ENCODE results near the gene ACVR2A.

Gene ACVR2A

DNA sequence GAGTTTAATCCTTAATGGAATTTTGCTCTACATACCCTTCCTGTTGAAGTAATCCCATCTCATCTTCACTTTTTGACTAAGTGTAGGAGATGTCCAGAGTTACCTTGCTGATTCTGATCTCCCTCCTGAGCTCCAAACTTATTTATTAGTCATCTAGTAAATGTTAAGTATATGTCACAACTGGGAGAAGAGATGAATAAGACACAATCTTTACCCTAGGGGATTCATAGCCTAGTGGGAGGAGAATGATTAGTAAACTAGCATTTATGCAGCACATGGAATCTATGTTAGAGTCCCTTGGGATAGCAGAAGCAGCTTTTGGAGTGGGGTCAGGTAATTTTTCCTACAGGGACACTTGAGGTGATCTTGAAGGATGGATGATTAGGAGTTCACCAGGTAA is 20.7 kb downstream of the ACVR2A start:
- no peak for TF ChIP-seq CTCF (IDR thresholded peaks at IDR 0.05; ENCODE audit: low read depth, low read length, missing control alignments)
- H3K4me3 ChIP-seq (ENCODE audit: low read depth, low read length) = no peak overlapping the region
- no peak for DNase-seq (ENCODE audit: low read depth)
- in situ Hi-C loops (cut with HindIII; ENCODE audit: low sequenced_read_pairs) = no loop called here

DNA sequence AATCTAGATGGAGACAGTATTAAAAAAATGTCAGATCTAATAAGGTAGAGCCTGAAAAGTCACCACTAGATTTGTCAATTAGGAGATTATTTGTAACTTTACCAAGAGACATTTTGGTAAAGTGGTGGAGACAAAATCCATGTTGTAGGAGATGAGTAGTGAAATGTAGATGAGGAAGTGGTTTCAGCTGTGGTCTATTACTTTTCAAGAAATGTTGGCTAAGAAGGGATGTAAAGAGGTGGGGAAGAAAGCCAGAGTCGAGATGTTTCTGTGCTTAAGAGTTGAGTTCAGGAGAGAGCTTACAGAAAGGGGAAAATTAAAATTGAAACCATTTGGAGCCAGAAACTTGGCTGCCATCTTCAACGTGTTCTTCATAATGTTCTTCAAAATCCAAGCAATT is 22.2 kb downstream of the ACVR2A start:
- TF ChIP-seq CTCF (IDR thresholded peaks at IDR 0.05; ENCODE audit: low read depth, low read length, missing control alignments) = no peak
- H3K4me3 ChIP-seq (ENCODE audit: low read depth, low read length) = no peak overlapping the region
- DNase-seq (ENCODE audit: low read depth) = no peak
- in situ Hi-C loops (cut with HindIII; ENCODE audit: low sequenced_read_pairs) = no loop called here

DNA sequence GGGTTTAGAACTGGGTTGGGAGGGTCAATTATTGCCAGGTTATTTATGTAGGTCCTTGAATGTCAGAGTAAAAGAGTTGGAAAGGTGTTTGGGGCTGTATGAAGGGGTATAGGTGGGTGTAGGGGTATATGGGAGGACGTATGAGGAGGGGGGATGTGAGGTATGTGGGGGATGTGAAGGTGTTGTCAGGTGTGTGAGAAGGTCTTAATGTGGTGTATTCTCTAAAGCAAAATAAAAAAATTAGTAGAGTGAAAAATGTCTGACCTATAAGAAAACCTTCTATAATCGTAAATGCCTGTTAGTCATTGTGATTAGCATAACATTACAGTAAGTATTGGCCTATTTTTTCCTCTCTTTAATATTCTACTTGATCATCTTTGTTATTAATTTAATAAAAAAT is 25.1 kb downstream of the ACVR2A start:
- H3K4me3 ChIP-seq (ENCODE audit: low read depth, low read length) = no peak overlapping the region
- DNase-seq (ENCODE audit: low read depth) = no peak
- no peak for TF ChIP-seq CTCF (IDR thresholded peaks at IDR 0.05; ENCODE audit: low read depth, low read length, missing control alignments)
- in situ Hi-C loops (cut with HindIII; ENCODE audit: low sequenced_read_pairs) = no loop called here

DNA sequence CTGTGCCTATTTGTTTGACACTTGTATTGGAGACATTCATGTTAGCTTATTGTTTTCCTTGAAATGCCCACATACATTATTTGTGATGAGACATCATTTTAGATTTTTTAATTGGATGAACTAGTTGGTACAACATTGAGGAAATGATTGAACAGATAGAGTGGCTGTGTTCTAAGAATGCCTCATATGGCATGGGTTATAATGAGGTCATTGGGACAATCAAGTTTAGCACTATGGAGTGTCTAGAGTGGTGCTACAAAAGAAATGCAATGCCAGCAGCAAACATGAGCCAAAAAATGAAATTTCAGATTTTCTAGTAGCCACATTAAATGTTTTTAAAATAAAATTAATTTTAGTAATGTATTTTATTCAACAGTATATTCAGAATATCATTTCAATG is 28.1 kb downstream of the ACVR2A start:
- in situ Hi-C loops (cut with HindIII; ENCODE audit: low sequenced_read_pairs) = no loop called here
- no peak for TF ChIP-seq CTCF (IDR thresholded peaks at IDR 0.05; ENCODE audit: low read depth, low read length, missing control alignments)
- DNase-seq (ENCODE audit: low read depth) = no peak
- H3K4me3 ChIP-seq (ENCODE audit: low read depth, low read length) = no peak overlapping the region

GRCh38 chr2:147873859-147874483 is 29.1 kb downstream of the ACVR2A start:
- no peak for DNase-seq (ENCODE audit: low read depth)
- H3K4me3 ChIP-seq (ENCODE audit: low read depth, low read length) = no peak overlapping the region
- in situ Hi-C loops (cut with HindIII; ENCODE audit: low sequenced_read_pairs) = no loop called here
- TF ChIP-seq CTCF (IDR thresholded peaks at IDR 0.05; ENCODE audit: low read depth, low read length, missing control alignments) = no peak

DNA sequence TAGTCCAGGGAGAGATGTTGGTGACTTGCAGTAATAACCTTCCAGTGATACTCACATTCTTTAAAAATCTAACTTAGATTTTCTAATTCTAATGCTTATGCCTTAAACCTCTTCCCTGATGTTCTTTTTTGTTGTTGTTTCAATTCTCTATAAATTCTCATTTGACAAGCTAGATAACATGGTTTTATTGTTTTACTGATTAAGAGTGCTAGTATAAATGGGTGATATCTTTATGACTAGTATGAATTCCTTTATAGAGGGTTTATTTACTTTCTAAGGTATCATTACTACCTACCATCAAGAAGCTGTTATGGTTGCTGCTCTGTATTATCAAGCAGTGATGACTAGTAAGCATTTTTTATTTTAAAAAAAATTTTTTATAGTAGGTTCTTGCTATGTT is 35.0 kb downstream of the ACVR2A start:
- H3K4me3 ChIP-seq (ENCODE audit: low read depth, low read length) = no peak overlapping the region
- TF ChIP-seq CTCF (IDR thresholded peaks at IDR 0.05; ENCODE audit: low read depth, low read length, missing control alignments) = no peak
- in situ Hi-C loops (cut with HindIII; ENCODE audit: low sequenced_read_pairs) = no loop called here
- DNase-seq (ENCODE audit: low read depth) = no peak

Data from astrocyte of the cerebellum (primary cell).